ENCODE measurements around the gene M1AP. TPM values are rescaled to one million over a fixed set of nuclear protein-coding genes. Genes with fewer than 3 reads are reported as not detected.

M1AP gene
- total RNA-seq, 1 donor from 2014 or later: 1.4 TPM

DNA sequence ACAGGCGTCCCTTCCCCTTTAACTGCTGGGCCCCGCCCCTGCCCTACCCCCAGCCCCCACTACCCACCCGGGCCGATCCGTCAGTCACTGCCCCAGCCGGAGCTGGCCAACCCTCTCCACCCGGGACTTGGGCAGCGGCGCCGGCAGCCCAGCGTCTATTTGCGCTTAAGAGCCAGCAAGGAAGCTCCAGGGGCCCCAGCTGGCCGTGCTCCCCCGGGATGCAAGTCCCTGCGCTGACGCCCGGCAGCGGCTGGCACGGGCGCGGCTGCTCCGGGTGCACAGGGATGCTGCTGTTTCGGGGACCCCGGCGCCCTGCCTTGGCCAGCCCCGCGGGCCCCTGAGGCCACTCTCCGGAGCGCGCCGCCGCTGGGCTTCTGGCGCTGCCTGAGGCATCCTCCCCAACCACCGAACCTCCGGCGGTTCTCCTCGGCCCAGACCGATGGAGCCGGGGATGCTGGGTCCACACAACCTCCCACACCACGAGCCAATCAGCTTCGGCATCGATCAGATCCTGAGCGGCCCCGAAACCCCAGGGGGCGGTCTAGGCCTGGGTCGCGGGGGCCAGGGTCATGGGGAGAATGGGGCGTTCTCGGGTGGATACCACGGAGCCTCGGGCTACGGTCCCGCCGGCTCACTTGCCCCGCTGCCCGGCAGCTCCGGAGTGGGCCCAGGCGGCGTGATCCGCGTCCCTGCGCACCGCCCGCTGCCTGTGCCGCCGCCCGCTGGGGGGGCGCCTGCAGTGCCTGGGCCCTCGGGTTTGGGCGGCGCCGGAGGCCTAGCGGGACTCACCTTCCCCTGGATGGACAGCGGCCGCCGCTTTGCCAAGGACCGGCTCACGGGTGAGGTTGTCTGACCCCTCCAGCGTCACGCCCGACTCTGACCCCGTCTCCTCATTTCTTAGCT lies 133.5 kb downstream of the M1AP start, which contains the start of gene TLX2:
TLX2 (plus strand) TSS at position 83 of the 903 bp plus-strand sequence; CDS start at position 440, 357 bp downstream.
- Histone ChIP-seq H3K4me3 (no peak within 1 kb of the TSS), H3K27me3 (peaks cover 92% of the 10 kb centered on the region), H3K27ac (no peak within 1 kb of the TSS), H3K4me1 (peaks cover 14% of the 10 kb centered on the region), H3K9me3 (no peaks in the 10 kb centered on the region), H3K36me3 (no peaks in the 10 kb centered on the region)
- intact Hi-C loops (cut with DNase I): no loop called here
- no peak for DNase-seq
- no peak for ATAC-seq
- TF ChIP-seq, protein P1, sequence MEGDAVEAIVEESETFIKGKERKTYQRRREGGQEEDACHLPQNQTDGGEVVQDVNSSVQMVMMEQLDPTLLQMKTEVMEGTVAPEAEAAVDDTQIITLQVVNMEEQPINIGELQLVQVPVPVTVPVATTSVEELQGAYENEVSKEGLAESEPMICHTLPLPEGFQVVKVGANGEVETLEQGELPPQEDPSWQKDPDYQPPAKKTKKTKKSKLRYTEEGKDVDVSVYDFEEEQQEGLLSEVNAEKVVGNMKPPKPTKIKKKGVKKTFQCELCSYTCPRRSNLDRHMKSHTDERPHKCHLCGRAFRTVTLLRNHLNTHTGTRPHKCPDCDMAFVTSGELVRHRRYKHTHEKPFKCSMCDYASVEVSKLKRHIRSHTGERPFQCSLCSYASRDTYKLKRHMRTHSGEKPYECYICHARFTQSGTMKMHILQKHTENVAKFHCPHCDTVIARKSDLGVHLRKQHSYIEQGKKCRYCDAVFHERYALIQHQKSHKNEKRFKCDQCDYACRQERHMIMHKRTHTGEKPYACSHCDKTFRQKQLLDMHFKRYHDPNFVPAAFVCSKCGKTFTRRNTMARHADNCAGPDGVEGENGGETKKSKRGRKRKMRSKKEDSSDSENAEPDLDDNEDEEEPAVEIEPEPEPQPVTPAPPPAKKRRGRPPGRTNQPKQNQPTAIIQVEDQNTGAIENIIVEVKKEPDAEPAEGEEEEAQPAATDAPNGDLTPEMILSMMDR (IDR thresholded peaks at IDR 0.05): no peak

GRCh38 chr2:74513605-74514367 lies 134.3 kb downstream of the M1AP start:
- Histone ChIP-seq H3K4me3 (no peak overlapping the region), H3K36me3 (no peaks in the 10 kb centered on the region), H3K27me3 (peaks cover 83% of the 10 kb centered on the region), H3K27ac (no peak overlapping the region), H3K4me1 (peaks cover 14% of the 10 kb centered on the region), H3K9me3 (no peaks in the 10 kb centered on the region)
- TF ChIP-seq, protein P1 (IDR thresholded peaks at IDR 0.05): no peak
- DNase-seq (no peak), ATAC-seq (no peak)
- intact Hi-C loops (cut with DNase I): no loop called here

DNA sequence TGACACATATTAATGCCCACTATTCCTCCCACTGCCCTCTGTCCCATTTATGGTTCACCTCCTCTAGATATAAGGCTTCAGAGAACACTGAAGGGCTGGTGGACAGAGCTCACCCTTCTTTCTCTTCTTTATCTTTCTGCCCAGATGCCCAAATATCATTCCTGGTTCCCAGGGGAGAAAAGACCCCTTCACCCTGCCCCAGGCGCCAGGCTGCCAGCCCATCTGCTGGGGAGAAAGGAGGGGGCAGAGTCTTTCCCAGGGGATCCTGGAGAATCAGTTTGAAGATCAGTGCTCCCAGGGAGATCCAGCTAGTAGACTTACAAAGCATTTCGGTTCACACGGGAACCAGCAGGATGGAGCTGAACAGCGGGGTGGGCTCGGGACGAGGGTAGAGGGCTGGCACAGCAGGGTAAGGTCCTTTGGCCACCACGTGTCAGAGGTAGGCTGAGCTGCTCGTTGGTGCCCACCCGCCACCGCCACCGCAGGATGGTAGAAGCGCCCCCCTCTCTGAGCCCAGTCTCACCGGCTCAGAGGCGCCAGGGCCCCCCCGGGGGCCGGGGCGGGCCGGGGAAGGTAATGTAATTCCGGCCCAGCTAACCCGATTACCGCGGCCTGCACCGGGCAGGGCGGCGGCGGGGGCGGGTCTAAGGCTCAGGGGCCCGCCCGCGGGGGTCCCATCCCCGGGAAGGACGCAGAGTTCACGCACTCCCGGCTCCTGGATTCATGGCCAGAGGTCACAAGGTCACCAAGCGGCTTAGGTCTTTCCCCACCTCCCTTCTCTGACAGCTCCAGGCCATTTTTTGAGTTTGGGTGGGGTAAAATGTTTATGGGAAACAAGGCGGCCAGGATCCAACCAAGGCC lies 135.2 kb downstream of the M1AP start:
- Histone ChIP-seq H3K36me3 (no peaks in the 10 kb centered on the region), H3K27ac (no peak overlapping the region), H3K4me1 (peaks cover 17% of the 10 kb centered on the region), H3K4me3 (no peak overlapping the region), H3K27me3 (peaks cover 76% of the 10 kb centered on the region), H3K9me3 (no peaks in the 10 kb centered on the region)
- intact Hi-C loops (cut with DNase I): no loop called here
- ATAC-seq: no peak
- TF ChIP-seq, protein P1 (IDR thresholded peaks at IDR 0.05): no peak
- no peak for DNase-seq

- TF ChIP-seq, protein P1 (IDR thresholded peaks at IDR 0.05): no peak
- no peak overlapping the region for H3K27ac ChIP-seq
- peaks cover 60% of the 10 kb centered on the region for H3K27me3 ChIP-seq
- H3K4me3 ChIP-seq: no peak overlapping the region
- no peaks in the 10 kb centered on the region for H3K9me3 ChIP-seq
- intact Hi-C loops (cut with DNase I): no loop called here
- ATAC-seq (no peak), DNase-seq (no peak)
- no peaks in the 10 kb centered on the region for H3K36me3 ChIP-seq
- H3K4me1 ChIP-seq: peaks cover 22% of the 10 kb centered on the region
Measured at GRCh38 chr2:74511104-74511989, 136.8 kb downstream of the M1AP start.
